GM18508 (cell line): Measurements from ENCODE around the gene MTA3.

Source experiments
- ATAC-seq: cut with Tn5 transposase; IDR thresholded peaks from one replicate; pipeline ENCODE4 v1.9.1; 2021; ENCODE audit warnings: moderate number of reproducible peaks; ENCODE audit not compliant: insufficient read depth, unreplicated experiment

MTA3 gene

GRCh38 chr2:42755191-42755880 lies 186.9 kb downstream of the MTA3 start:
- no peak for ATAC-seq

GRCh38 chr2:42756150-42756775 lies 187.8 kb downstream of the MTA3 start:
- no peak for ATAC-seq

- ATAC-seq = no peak
Measured at GRCh38 chr2:42756966-42757513, 188.6 kb downstream of the MTA3 start.

GRCh38 chr2:42757981-42758740 lies 189.7 kb downstream of the MTA3 start:
- ATAC-seq = no peak

- ATAC-seq = no peak
Measured at GRCh38 chr2:42758751-42759150, 190.3 kb downstream of the MTA3 start.

- no peak for ATAC-seq
Measured at GRCh38 chr2:42761554-42761953, 193.1 kb downstream of the MTA3 start.

- no peak for ATAC-seq
Measured at GRCh38 chr2:42762155-42762554, 193.7 kb downstream of the MTA3 start.

- no peak for ATAC-seq
Measured at GRCh38 chr2:42762823-42763804, 194.7 kb downstream of the MTA3 start.

- no peak for ATAC-seq
Measured at GRCh38 chr2:42764096-42764495, 195.7 kb downstream of the MTA3 start, which contains the start of gene OXER1. OXER1 (minus strand) TSS chr2:42764135; CDS start chr2:42764062, 73 bp downstream.

- ATAC-seq = no peak
Measured at GRCh38 chr2:42764901-42765300, 196.5 kb downstream of the MTA3 start.

GRCh38 chr2:42765686-42766085 lies 197.3 kb downstream of the MTA3 start:
- no peak for ATAC-seq

GRCh38 chr2:42767080-42767898 lies 198.9 kb downstream of the MTA3 start:
- ATAC-seq = no peak

GRCh38 chr2:42767899-42768705 lies 199.7 kb downstream of the MTA3 start:
- ATAC-seq = no peak

GRCh38 chr2:42768706-42769256 lies 200.3 kb downstream of the MTA3 start:
- ATAC-seq = no peak

GRCh38 chr2:42769583-42770287 lies 201.3 kb downstream of the MTA3 start:
- ATAC-seq = no peak

- ATAC-seq = no peak
Measured at GRCh38 chr2:42770288-42771131, 202.1 kb downstream of the MTA3 start.
